Lower leg skin (tissue), 3 donors: Measurements from ENCODE around the gene TRAPPC6A.

Experiments used
- CTCF ChIP-seq, 3 donors: fragments of 450-650 bp; IDR thresholded peaks; one replicate each; pipeline ENCODE4 v1.5.1; 2016; ENCODE audit warnings: antibody characterized with exemption in 3 of 3, mild to moderate bottlenecking in 3 of 3, moderate library complexity in 2 of 3
- POLR2A ChIP-seq, 2 donors: fragments of 450-650 bp; IDR thresholded peaks; one replicate each; pipeline ENCODE4 v1.6.1; 2016 to 2017; ENCODE audit warnings: antibody characterized with exemption in 2 of 2, mild to moderate bottlenecking in 1 of 2, moderate library complexity in 1 of 2

- no peak for TF ChIP-seq CTCF (IDR thresholded peaks at IDR 0.05)
- no peak for TF ChIP-seq POLR2A (IDR thresholded peaks at IDR 0.05)
Observed at GRCh38 chr19:45222724-45223123, 44.7 kb upstream of the TRAPPC6A start.
